ENCODE results near the gene MAMDC2. TPM values are rescaled to one million over a fixed set of nuclear protein-coding genes. Genes with fewer than 3 reads are reported as not detected.

Gene MAMDC2
- total RNA-seq, 1 experiment from 2014 or later = 4.6 TPM

DNA sequence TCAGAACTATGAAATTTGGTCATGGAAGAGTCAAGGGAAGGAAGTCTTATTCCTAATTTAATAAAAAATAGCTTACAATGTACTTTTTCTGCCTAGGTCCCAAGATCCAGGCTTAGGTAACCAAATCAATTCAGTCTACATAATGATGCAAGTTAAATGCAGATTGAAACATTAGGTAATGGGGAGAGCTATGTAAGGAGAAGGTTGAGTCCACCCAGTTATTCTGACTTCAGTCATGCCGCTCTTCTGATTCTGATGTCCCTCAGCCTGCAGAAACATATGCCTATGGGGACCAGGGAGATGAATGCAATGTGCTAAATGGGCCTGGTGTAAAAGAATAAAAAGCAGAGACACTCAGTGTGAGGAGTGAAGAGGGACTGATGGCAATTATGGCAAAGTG, 63.9 kb downstream of the MAMDC2 start:
- Histone ChIP-seq H3K9me3 (ENCODE audit: control insufficient read depth, low read depth, low read length) (no peaks in the 10 kb centered on the region), H2AFZ (ENCODE audit: low read length) (no peak overlapping the region), H3T11ph (ENCODE audit: low read length) (no peak overlapping the region), H2BK5ac (ENCODE audit: insufficient read length, low read length) (no peak overlapping the region), H4K5ac (ENCODE audit: insufficient read length, low read depth, low read length) (no peak overlapping the region), H3K4me1 (ENCODE audit: insufficient read depth, low read length) (no peaks in the 10 kb centered on the region), H2BK20ac (ENCODE audit: low read depth, low read length, poor library complexity, severe bottlenecking) (no peak overlapping the region), H3K14ac (ENCODE audit: insufficient read depth, low read length) (no peak overlapping the region), H4K8ac (replicated peaks; ENCODE audit: insufficient read length, low read depth, low read length) (no peak overlapping the region), H3K4me2 (ENCODE audit: insufficient read depth, insufficient read length, low read length) (no peak overlapping the region), H2BK120ac (ENCODE audit: low read depth, low read length, poor library complexity, severe bottlenecking) (no peak overlapping the region), H3K56ac (ENCODE audit: insufficient read length, low read depth, low read length) (no peak overlapping the region), H3K9ac (ENCODE audit: extremely low read depth, insufficient read length, low read length) (no peak overlapping the region), H2BK12ac (ENCODE audit: insufficient read length, low read depth, low read length) (no peak overlapping the region), H3K79me1 (ENCODE audit: insufficient read depth, low read depth, low read length, poor library complexity, severe bottlenecking) (no peaks in the 10 kb centered on the region), H3K23ac (ENCODE audit: insufficient read length, low read depth, low read length) (no peak overlapping the region), H2AK5ac (ENCODE audit: insufficient read length, low read length) (no peak overlapping the region), H3K18ac (ENCODE audit: insufficient read length, low read depth, low read length) (no peak overlapping the region), H3K4ac (ENCODE audit: low read depth, low read length) (no peak overlapping the region), H2BK15ac (ENCODE audit: low read depth, low read length) (no peak overlapping the region), H3K27me3 (ENCODE audit: insufficient read depth, low read length) (no peaks in the 10 kb centered on the region), H4K91ac (ENCODE audit: insufficient read length, low read depth, low read length) (no peak overlapping the region), H3K79me2 (ENCODE audit: insufficient read depth, low read length) (no peaks in the 10 kb centered on the region), H3K23me2 (ENCODE audit: insufficient read length, low read depth, low read length, poor library complexity, severe bottlenecking) (no peaks in the 10 kb centered on the region), H3K27ac (ENCODE audit: insufficient read length, low read depth, low read length) (no peak overlapping the region), H4K20me1 (ENCODE audit: control insufficient read depth, insufficient read depth, insufficient read length) (no peaks in the 10 kb centered on the region)
- H3K4me1 Mint-ChIP-seq = peaks cover 14 to 15% of the 10 kb centered on the region in 2 experiments
- no peak for TF ChIP-seq CTCF (conservative IDR thresholded peaks at IDR 0.05)
- no peaks in the 10 kb centered on the region for H3K9me3 Mint-ChIP-seq
- WGBS (ENCODE audit: extremely low coverage, insufficient read length, low lambda C conversion rate) = no CpG with 5 or more reads among the region's 1 CpG
- no peak for DNase-seq
- no peak overlapping the region for H3K4me3 Mint-ChIP-seq
- H3K27ac Mint-ChIP-seq = no peak overlapping the region
- H3K36me3 Mint-ChIP-seq (ENCODE audit: insufficient read depth in 1 of 3, low read depth in 3 of 3) = 0 out of 7 replicates have a peak, but pooled peaks cover 0 to 2% (median 0%) of the 10 kb centered on the region in 3 experiments
- H3K27me3 Mint-ChIP-seq (ENCODE audit: low read depth) = no peaks in the 10 kb centered on the region; the same call in 1 of the 2 replicates
